GM21423 (cell line): Measurements from ENCODE around the gene GTF2B.
"Not testable (repeated sequence)": the region's sequence is repeated elsewhere in the genome, so short reads cannot be mapped to it uniquely, and the experiment has no call there.

Source experiments
- ATAC-seq: cut with Tn5 transposase; IDR thresholded peaks from one replicate; pipeline ENCODE4 v1.9.1; 2021; ENCODE audit warnings: mild to moderate bottlenecking, moderate library complexity; ENCODE audit not compliant: unreplicated experiment

GTF2B gene

GRCh38 chr1:88888750-88889149, 2.6 kb downstream of the GTF2B start:
- no peak for ATAC-seq

DNA sequence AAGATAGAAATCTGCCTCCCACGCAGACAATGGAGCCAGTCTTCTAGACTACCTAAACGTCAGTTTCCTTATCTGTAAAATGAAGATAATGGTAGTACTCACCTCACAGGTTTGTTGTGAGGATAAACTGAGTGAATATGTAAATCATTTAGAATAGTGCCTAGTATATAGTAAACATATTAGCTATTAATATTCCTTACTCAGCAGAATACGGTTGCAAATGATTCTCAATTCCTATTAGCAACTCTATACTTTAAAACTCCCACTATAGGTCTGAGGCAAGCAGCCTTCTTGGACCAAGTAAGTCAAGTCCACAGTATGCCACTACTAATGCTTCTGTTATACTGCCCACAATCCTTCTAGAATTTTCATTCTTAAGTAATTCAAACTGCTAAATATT, 5.4 kb downstream of the GTF2B start:
- no peak for ATAC-seq

GRCh38 chr1:88883156-88883555, 8.2 kb downstream of the GTF2B start:
- ATAC-seq, result no peak

- ATAC-seq, result not testable (repeated sequence)
Observed at GRCh38 chr1:88880717-88881116, 10.7 kb downstream of the GTF2B start.

- ATAC-seq, result no peak
Observed at GRCh38 chr1:88878731-88879130, 12.6 kb downstream of the GTF2B start.

GRCh38 chr1:88877911-88878310, 13.5 kb downstream of the GTF2B start:
- no peak for ATAC-seq

DNA sequence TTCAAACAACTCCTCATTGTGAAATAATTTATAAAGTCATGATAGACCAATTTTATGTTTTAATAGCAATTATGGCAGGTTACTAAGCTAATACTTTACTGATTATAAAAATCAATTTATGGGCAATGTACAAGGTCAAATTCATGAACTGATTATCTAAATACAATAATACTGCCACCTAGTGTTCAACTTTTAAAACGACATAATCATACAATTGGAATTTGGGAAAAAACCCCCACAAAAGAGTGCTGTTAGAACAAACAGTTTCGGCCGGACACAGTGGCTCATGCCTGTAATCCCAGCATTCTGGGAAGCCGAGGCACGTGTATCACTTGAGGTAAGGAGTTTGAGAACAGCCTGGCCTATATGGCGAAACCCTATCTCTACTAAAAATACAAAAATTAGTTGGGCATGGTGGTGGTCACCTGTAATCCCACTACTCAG, 14.0 kb downstream of the GTF2B start:
- ATAC-seq, result no peak

DNA sequence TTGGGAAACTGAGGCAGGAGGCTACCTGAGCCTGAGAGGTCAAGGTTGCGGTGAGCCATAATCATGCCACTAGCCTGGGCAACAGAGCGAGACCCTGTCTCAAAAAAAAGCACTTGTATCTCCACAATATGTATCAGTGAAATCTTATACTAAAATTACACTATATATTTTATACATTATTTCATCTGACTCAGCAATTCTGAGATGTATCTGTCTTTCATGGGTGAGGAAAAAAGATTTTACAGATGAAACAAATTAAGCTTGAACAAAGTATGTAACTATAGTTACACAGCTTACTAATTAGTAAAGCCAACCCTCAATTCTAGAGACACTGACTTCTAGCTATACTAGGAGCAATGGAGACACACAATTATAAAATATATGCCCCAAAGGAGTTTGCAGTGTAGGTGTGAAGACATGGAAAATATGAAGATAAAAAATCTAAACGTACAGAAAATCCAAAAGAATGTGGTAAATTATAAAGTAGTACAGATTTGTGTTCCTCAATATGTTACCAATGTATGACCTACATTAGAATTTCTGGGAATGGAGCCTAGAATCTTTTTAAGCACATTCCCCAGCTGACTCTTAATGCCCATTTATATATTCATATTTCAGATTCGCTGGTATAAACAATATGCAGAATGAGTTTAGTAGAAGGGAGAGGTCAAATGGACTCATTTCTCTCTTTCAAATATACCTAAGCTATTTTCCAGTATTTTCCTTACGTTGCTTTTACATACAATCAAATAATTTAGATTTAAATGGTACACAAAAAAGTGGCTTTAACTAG, 14.6 kb downstream of the GTF2B start:
- ATAC-seq, result no peak

DNA sequence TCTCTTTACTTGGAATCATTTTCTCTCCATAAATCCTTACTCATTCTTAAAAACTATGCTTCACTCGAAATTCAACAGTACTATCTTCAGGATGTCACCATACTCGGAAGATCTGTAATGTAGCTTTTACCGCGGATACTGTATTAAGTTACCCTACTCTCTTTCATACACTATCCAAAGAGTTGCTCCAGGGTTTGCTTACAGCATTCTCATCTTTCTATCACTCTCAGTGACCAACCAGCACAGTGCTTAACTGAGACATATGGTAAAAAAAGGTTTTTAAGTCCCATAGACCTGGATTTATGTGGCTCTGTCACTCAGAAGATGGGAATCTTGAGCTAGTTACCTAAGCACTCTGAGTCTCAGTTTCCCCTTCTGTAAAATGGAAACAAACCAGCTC, 15.8 kb downstream of the GTF2B start:
- no peak for ATAC-seq

DNA sequence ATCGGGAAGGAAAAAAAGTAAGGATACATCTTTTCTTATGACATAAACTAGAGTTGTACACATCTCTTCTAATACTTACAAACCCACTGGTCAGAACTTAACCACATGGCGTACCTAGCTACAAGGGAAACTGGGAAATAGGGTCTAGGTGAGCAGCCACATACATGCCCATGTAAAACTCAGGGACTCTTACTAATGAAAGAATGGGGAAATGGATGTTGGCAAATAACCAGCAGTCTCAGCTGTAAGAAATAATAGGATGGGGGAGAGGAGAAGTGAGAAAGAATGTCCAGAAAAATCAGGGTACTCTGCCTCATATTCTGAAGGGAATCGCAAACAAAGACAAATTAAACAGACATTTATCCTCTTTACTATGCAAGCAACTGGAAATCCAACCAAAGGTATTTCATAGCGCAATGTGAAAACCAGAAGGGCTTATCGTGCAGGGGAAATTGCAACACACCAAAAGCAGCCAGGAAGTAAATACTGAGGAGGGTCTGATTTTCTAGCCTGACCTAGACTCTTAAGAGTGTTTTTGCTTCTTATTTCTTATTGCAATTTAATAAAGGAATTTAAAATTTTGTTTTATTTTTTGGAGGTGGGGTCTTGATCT, 17.5 kb downstream of the GTF2B start:
- no peak for ATAC-seq

- ATAC-seq, result not testable (repeated sequence)
Observed at GRCh38 chr1:88869644-88870043, 21.7 kb downstream of the GTF2B start.

- no peak for ATAC-seq
Observed at GRCh38 chr1:88867743-88868521, 23.4 kb downstream of the GTF2B start.

- no peak for ATAC-seq
Observed at GRCh38 chr1:88851303-88852063, 39.9 kb downstream of the GTF2B start.

DNA sequence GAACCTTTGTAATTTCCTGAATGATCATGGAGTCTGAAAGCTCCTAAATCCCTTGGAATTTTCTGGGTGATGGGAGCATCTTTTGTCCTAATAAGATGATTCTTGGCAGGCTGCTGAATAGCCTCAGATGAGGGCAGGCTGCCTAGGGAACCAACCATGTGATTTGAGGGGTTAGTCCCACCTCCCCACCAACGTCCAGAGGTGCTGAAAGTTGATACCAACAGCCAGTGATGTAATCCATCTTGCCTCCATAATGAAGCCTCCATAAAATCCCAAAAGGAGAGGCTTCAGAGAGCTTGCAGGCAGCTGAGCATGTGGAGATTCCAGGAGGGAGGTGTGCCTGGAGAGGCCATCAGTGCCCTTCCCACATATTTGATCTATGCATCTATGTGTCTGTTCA, 43.7 kb downstream of the GTF2B start:
- ATAC-seq, result no peak

DNA sequence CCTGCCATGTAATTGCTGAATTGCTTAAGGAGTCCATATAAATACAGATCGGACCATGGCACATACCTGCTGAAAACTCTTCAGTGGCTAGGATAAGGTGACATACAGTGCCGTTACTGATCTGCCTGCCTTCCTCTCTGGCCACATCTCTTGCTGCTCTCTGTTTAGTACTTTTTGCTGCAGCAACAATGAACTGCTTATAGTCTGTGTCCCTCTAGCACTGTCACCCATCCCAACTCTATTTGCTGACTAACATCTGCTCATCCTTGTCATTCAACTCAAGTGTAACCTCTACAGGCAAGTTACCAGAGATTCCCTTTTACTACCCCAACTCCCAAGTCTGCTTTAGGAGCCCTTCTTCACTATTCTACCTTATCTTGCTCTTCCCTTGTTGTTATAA, 65.6 kb downstream of the GTF2B start:
- no peak for ATAC-seq

- not testable (repeated sequence) for ATAC-seq
Observed at GRCh38 chr1:88819642-88820041, 71.7 kb downstream of the GTF2B start.

DNA sequence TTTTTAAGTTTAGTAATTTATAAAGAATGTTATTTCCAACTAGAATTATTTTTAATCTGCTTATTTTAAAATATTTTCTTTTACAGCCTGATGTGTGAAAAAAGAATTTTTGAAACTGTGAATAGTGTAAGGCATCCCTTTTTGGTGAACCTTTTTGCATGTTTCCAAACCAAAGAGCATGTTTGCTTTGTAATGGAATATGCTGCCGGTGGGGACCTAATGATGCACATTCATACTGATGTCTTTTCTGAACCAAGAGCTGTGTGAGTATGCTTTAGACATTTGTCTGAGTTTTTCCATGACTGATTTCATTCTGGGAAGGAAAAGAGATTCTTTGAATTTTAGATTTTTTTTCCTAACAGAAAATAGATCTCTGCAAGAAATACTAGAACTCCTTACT, 77.9 kb downstream of the GTF2B start:
- ATAC-seq, result no peak

DNA sequence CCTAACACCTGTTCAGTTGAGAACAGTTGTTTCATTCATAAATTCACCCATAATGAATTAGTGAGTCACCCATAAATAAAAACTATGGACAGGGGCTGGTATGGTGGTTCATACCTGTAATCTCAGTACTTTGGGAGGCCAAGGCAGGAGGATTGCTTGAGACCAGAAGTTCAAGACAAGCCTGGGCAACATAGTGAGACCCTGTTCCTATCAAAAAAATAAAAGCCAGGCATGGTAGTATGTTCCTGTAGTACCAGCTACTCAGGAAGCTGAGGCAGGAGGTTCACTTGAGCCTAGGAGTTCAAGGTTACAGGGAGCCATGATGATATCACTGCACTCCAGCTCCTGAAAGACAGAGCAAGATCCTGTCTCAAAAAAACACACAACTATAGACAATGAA, 79.0 kb downstream of the GTF2B start:
- no peak for ATAC-seq

- no peak for ATAC-seq
Observed at GRCh38 chr1:88803444-88803843, 87.9 kb downstream of the GTF2B start.

- ATAC-seq, result no peak
Observed at GRCh38 chr1:88802950-88803349, 88.4 kb downstream of the GTF2B start.
